Epithelial cell of proximal tubule (primary cell): ENCODE data around the gene NEMP1. TPM values are rescaled to one million over a fixed set of nuclear protein-coding genes. Genes with fewer than 3 reads are reported as not detected.

ENCODE experiments used
- DNase-seq: peaks from one replicate; pipeline ENCODE4 v3.0.0-alpha.2; 2011; ENCODE audit warnings: low read depth
- H3K4me3 ChIP-seq: 2 replicates; pipeline ENCODE4 v1.5.1; 2011; ENCODE audit warnings: low read depth, mild to moderate bottlenecking, low read length
- CTCF ChIP-seq: conservative IDR thresholded peaks from 2 replicates; pipeline ENCODE4 v1.5.1; 2012; ENCODE audit warnings: low read depth, mild to moderate bottlenecking, low read length
- total RNA-seq: library from RNA; depleted of rRNA; stranded (reverse); fragments of >200 nt; gene quantifications from 2 replicates; pipeline ENCODE4 v1.2.3, GENCODE V29; 2015

NEMP1 gene
- total RNA-seq, 1 donor from 2014 or later: 15.7 TPM

GRCh38 chr12:57089271-57090245 lies 11.0 kb upstream of the NEMP1 start:
- no peak for DNase-seq
- peak overlapping the region; percentile 93 for H3K4me3 ChIP-seq
- TF ChIP-seq CTCF: no peak

- peak; percentile 70 for DNase-seq
- no peak for TF ChIP-seq CTCF
- H3K4me3 ChIP-seq: peak within 1 kb of the TSS; percentile 93
Measured at GRCh38 chr12:57088354-57089270, 10.0 kb upstream of the NEMP1 start, which contains the start of gene NAB2. TSS of gene NAB2 (plus strand) at chr12:57089114. CDS start at chr12:57089272, 158 bp downstream.

- peak overlapping the region; percentile 93 for H3K4me3 ChIP-seq
- TF ChIP-seq CTCF: no peak
- DNase-seq: no peak
Measured at GRCh38 chr12:57087691-57088353, 9.2 kb upstream of the NEMP1 start.

- H3K4me3 ChIP-seq: peak overlapping the region; percentile 93
- DNase-seq: no peak
- TF ChIP-seq CTCF: no peak
Measured at GRCh38 chr12:57087010-57087690, 8.6 kb upstream of the NEMP1 start.

- H3K4me3 ChIP-seq: peak overlapping the region; percentile 93
- no peak for DNase-seq
- peak; percentile 48 for TF ChIP-seq CTCF
Measured at GRCh38 chr12:57086493-57087009, 8.0 kb upstream of the NEMP1 start.
